Activated CD8-positive, alpha-beta T cell treated with anti-CD3 and anti-CD28 coated beads for 36 hours (primary cell): ENCODE data around the gene AOAH. TPM values are rescaled to one million over a fixed set of nuclear protein-coding genes. Genes with fewer than 3 reads are reported as not detected.

Source experiments
- ATAC-seq: fragments of 200-7000 bp; cut with Tn5 transposase; one replicate; pipeline ENCODE4 v1.10.0; 2021; ENCODE audit warnings: mild to moderate bottlenecking, moderate library complexity
- CTCF ChIA-PET: fragments of 350-600 bp; sonication (Branson Sonifier 250); formaldehyde crosslinking; loops from one replicate; lab custom pipeline; 2021; ENCODE audit warnings: antibody characterized with exemption; lab: Charles Lee
- POLR2A ChIA-PET: fragments of 350-600 bp; sonication (Branson Sonifier 250); formaldehyde crosslinking; loops from one replicate; lab custom pipeline; 2021; ENCODE audit warnings: antibody characterized with exemption; lab: Charles Lee
- DNase-seq: peaks from one replicate; pipeline ENCODE4 v3.0.0-alpha.2; 2020
- H3K27ac Mint-ChIP-seq: one replicate; pipeline ENCODE4 v1.8.0; 2021; ENCODE audit warnings: mild to moderate bottlenecking, mixed read lengths
- H3K27me3 Mint-ChIP-seq: one replicate; pipeline ENCODE4 v1.8.0; 2021; ENCODE audit warnings: mixed read lengths
- H3K36me3 Mint-ChIP-seq: one replicate; pipeline ENCODE4 v1.8.0; 2021; ENCODE audit warnings: low read depth, mixed read lengths
- H3K4me1 Mint-ChIP-seq: one replicate; pipeline ENCODE4 v1.8.0; 2021; ENCODE audit warnings: low read depth, mixed read lengths
- H3K4me3 Mint-ChIP-seq: one replicate; pipeline ENCODE4 v1.8.0; 2021; ENCODE audit warnings: mild to moderate bottlenecking, moderate library complexity, mixed read lengths
- H3K9me3 Mint-ChIP-seq: one replicate; pipeline ENCODE4 v1.8.0; 2021; ENCODE audit warnings: mixed read lengths
- CTCF ChIP-seq: fragments of 200-600 bp; IDR thresholded peaks from one replicate; pipeline ENCODE4 v1.8.0; 2022; ENCODE audit warnings: antibody characterized with exemption, mild to moderate bottlenecking
- intact Hi-C: fragments of 100-400 bp; cut with micrococcal nuclease; formaldehyde crosslinking; loops from one replicate; pipeline ENCODE4 v1.10.0; 2022
- total RNA-seq, 2 experiments: library from RNA; stranded (reverse); gene quantifications; one replicate each; pipeline ENCODE4 v1.2.3, GENCODE V29; 2021

Gene AOAH
- total RNA-seq, 2 experiments from 2014 or later = 10.4 to 17.1 TPM

DNA sequence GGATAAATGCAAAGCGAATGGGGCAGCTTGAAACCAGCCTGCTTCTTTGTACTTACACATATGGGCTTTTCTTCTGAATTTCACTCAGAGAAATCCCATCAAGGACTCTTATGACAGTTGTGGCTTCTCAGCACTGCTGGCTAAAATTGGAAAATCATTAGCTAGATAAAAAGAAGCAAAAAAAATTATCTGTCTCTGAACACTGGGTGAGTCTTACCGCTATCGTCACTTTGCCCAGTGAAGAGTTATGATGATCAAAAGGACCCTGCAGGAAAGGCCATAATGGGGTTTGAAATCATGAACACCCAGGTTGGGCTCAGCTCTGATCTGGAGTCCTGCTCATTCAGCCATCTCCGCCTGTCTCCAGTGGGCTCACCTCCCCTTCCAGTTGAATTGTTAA is 34.3 kb downstream of the AOAH start:
- intact Hi-C loops = no loop called here
- peak overlapping the region; percentile 92 for H3K27ac Mint-ChIP-seq
- POLR2A ChIA-PET = interaction anchor here (1.1 to 2.5 kb wide), 6 partner anchors 8 to 86 kb away, joined by 3 to 13 read pairs (median 3); no protein-coding TSS in a partner anchor

DNA sequence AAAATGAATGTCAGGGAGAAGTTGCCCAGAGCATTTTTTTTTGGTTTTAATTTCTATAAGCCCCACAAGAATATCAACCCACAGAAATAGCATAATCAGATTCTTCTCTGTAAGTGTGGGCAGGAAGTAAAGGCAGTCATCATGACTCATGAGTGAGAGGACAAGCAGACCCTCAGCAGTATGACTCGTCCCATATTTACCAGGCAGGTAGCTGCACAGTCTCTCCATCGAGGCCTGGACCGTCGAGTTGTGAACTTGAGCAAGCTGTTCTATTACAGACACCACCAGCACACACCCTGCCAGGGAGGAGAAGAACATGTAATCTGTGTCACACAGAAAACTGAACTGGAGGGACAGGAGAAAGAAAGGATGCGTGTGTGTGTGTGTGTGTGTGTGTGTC is 37.8 kb downstream of the AOAH start:
- intact Hi-C loops = no loop called here
- Mint-ChIP-seq H3K27ac (peak overlapping the region; percentile 97), H3K36me3 (peaks cover 28% of the 10 kb centered on the region), H3K4me1 (peaks cover 85% of the 10 kb centered on the region), H3K4me3 (peak overlapping the region; percentile 5), H3K9me3 (peaks cover 3% of the 10 kb centered on the region), H3K27me3 (no peaks in the 10 kb centered on the region)
- CTCF ChIA-PET = interaction anchor here (0.6 to 1.3 kb wide), 3 partner anchors 9 to 20 kb away, joined by 3 to 4 read pairs (median 3); no protein-coding TSS in a partner anchor
- ATAC-seq (peak; percentile 86), DNase-seq (peak; percentile 78)
- POLR2A ChIA-PET = interaction anchor here (0.6 to 1.2 kb wide), 4 partner anchors 28 to 91 kb away, joined by 3 to 6 read pairs (median 4); no protein-coding TSS in a partner anchor
- no peak for TF ChIP-seq CTCF

More for the DNA sequence above, 34.3 kb downstream of the AOAH start:
- peaks cover 4% of the 10 kb centered on the region for H3K9me3 Mint-ChIP-seq
- ATAC-seq = no peak
- TF ChIP-seq CTCF = no peak
- H3K36me3 Mint-ChIP-seq = peaks cover 35% of the 10 kb centered on the region
- peaks cover 71% of the 10 kb centered on the region for H3K4me1 Mint-ChIP-seq
- peak overlapping the region; percentile 28 for H3K4me3 Mint-ChIP-seq
- H3K27me3 Mint-ChIP-seq = no peaks in the 10 kb centered on the region
- DNase-seq = no peak
- CTCF ChIA-PET = interaction anchor here (0.6 to 1.3 kb wide), 6 partner anchors 11 to 492 kb away, joined by 3 to 4 read pairs (median 3); no protein-coding TSS in a partner anchor

GRCh38 chr7:36684954-36685353 is 39.3 kb downstream of the AOAH start:
- no peak for TF ChIP-seq CTCF
- no peak for DNase-seq
- intact Hi-C loops = loop anchor here (5.0 kb wide), 1 partner anchor 92 kb away; no protein-coding TSS in a partner anchor

DNA sequence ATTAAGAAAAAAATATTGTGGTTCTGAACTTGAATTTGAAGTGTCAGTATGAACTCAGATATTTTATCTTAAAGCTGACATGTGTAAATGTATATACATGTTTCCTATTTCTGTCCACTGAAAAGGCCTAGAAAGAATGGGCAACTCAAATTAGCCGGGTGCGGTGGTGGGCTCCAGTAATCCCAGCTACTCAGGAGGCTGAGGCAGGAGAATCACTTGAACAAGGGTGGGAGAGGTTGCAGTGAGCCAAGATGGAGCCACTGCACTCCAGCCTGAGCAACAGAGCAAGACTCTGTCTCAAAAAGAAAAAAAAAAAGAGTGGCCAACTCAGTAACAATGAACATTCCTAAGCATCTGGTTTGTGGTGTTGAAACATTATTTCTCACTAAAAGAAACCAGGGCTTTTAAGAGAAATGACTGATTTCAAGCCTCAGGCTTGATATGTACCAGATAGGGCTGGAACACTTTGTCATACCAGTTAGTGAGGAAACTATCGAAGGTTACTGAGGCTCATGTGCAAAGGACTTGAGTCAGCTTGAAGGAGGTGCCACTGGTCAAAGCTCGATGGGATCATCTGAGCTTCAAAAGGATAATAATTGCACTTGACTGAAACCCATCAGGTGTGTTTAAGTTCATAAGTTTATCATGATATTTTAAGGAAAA is 40.5 kb downstream of the AOAH start:
- ATAC-seq (peak; percentile 75), DNase-seq (peak; percentile 33)
- peaks cover 76% of the 10 kb centered on the region for H3K4me1 Mint-ChIP-seq
- CTCF ChIA-PET = interaction anchor here (0.6 to 5.9 kb wide), 4 partner anchors 13 to 498 kb away, joined by 3 to 53 read pairs (median 12); no protein-coding TSS in a partner anchor
- peaks cover 35% of the 10 kb centered on the region for H3K36me3 Mint-ChIP-seq
- POLR2A ChIA-PET = interaction anchor here (2.8 kb wide), 1 partner anchor 40 kb away, joined by 19 read pairs; the partner anchor contains the start of gene AOAH
- no peak overlapping the region for H3K4me3 Mint-ChIP-seq
- H3K27me3 Mint-ChIP-seq = no peaks in the 10 kb centered on the region
- intact Hi-C loops = loop anchor here (5.0 kb wide), 1 partner anchor 93 kb away; no protein-coding TSS in a partner anchor
- H3K9me3 Mint-ChIP-seq = peaks cover 4% of the 10 kb centered on the region
- TF ChIP-seq CTCF = no peak
- H3K27ac Mint-ChIP-seq = peak overlapping the region; percentile 90

More at GRCh38 chr7:36684954-36685353, 39.3 kb downstream of the AOAH start:
- no peak for ATAC-seq
- CTCF ChIA-PET = interaction anchor here (0.7 to 5.9 kb wide), 2 partner anchors 14 kb away, joined by 4 to 53 read pairs; no protein-coding TSS in a partner anchor
- POLR2A ChIA-PET = interaction anchor here (0.9 to 2.8 kb wide), 4 partner anchors 15 to 93 kb away, joined by 4 to 19 read pairs (median 4); partner anchors contain the start of gene AOAH
- Mint-ChIP-seq H3K27me3 (no peaks in the 10 kb centered on the region), H3K4me3 (no peak overlapping the region), H3K36me3 (peaks cover 33% of the 10 kb centered on the region), H3K27ac (peak overlapping the region; percentile 82), H3K9me3 (peaks cover 4% of the 10 kb centered on the region), H3K4me1 (peaks cover 80% of the 10 kb centered on the region)
